Measurements from ENCODE around the gene ADAMTS3. TPM values are rescaled to one million over a fixed set of nuclear protein-coding genes. Genes with fewer than 3 reads are reported as not detected.

The ADAMTS3 gene
- total RNA-seq, 1 experiment from 2014 or later: 0.39 TPM

GRCh38 chr4:72569719-72570235 is 756 bp upstream of the ADAMTS3 start:
- H3K27ac ChIP-seq (ENCODE audit: low read length): no peak overlapping the region
- peak overlapping the region in 1 of 2 experiments; percentile 47; a peak in 1 of 4 replicates for H3K4me3 ChIP-seq (ENCODE audit: low read depth in 2 of 2, low read length in 2 of 2)
- BruUV-seq (replicated peaks): no TSS peak
- ATAC-seq: no peak; the same call in 1 of the 2 replicates
- CTCF ChIA-PET: no interaction called here
- TF ChIP-seq POLR2AphosphoS5 (IDR thresholded peaks at IDR 0.05; ENCODE audit: low read depth, low read length): no peak
- no peak for TF ChIP-seq REST (IDR thresholded peaks at IDR 0.05; ENCODE audit: insufficient read depth in 1 of 2, low read depth in 2 of 2, low read length in 1 of 2)
- TF ChIP-seq TCF7L2 (IDR thresholded peaks at IDR 0.05; ENCODE audit: low read depth, low read length): no peak
- TF ChIP-seq SIN3A (IDR thresholded peaks at IDR 0.05; ENCODE audit: borderline replicate concordance, insufficient read depth, low read depth, low read length): no peak
- TF ChIP-seq CTCF (IDR thresholded peaks at IDR 0.05): no peak
- POLR2A ChIA-PET: no interaction called here
- H3K27me3 ChIP-seq (ENCODE audit: control insufficient read depth, insufficient read depth, low read length): no peaks in the 10 kb centered on the region
- in situ Hi-C loops (cut with HindIII; ENCODE audit: low pct_unique_long_range_greater_than_20kb, low sequenced_read_pairs) (no loop called here), intact Hi-C loops (cut with micrococcal nuclease; ENCODE audit: unreplicated experiment) (no loop called here)
- no peak for DNase-seq (ENCODE audit: low read depth, low spot score)
- no peaks in the 10 kb centered on the region for H3K9me3 ChIP-seq (ENCODE audit: control insufficient read depth, insufficient read depth, low read depth, low read length)
- no peaks in the 10 kb centered on the region for H3K36me3 ChIP-seq (ENCODE audit: control insufficient read depth, insufficient read depth, low read length)
- H3K4me1 ChIP-seq (ENCODE audit: control insufficient read depth, insufficient read depth, low read length): no peaks in the 10 kb centered on the region

GRCh38 chr4:72567821-72568675 is 973 bp downstream of the ADAMTS3 start:
- POLR2A ChIA-PET: no interaction called here
- H3K27ac ChIP-seq (ENCODE audit: low read length): no peak overlapping the region

More at GRCh38 chr4:72567821-72568675, 973 bp downstream of the ADAMTS3 start:
- H3K9me3 ChIP-seq (ENCODE audit: control insufficient read depth, insufficient read depth, low read depth, low read length): no peaks in the 10 kb centered on the region
- H3K4me1 ChIP-seq (ENCODE audit: control insufficient read depth, insufficient read depth, low read length): no peaks in the 10 kb centered on the region
- peak overlapping the region; percentile 47 to 60 for H3K4me3 ChIP-seq (ENCODE audit: low read depth in 2 of 2, low read length in 2 of 2)
- BruUV-seq (replicated peaks): no TSS peak
- no peaks in the 10 kb centered on the region for H3K27me3 ChIP-seq (ENCODE audit: control insufficient read depth, insufficient read depth, low read length)
- CTCF ChIA-PET: interaction anchor here (0.6 to 0.7 kb wide), 2 partner anchors 105 to 1380 kb away, joined by 3 read pairs; no protein-coding TSS in a partner anchor
- no peak for DNase-seq (ENCODE audit: low read depth, low spot score)
- intact Hi-C loops (cut with micrococcal nuclease; ENCODE audit: unreplicated experiment): no loop called here
- in situ Hi-C loops (cut with HindIII; ENCODE audit: low pct_unique_long_range_greater_than_20kb, low sequenced_read_pairs): no loop called here
- ATAC-seq: peak; percentile 86
- H3K36me3 ChIP-seq (ENCODE audit: control insufficient read depth, insufficient read depth, low read length): no peaks in the 10 kb centered on the region
- peak; percentile 37 for TF ChIP-seq CTCF (IDR thresholded peaks at IDR 0.05)
- no peak for TF ChIP-seq TCF7L2 (IDR thresholded peaks at IDR 0.05; ENCODE audit: low read depth, low read length)
- TF ChIP-seq SIN3A (IDR thresholded peaks at IDR 0.05; ENCODE audit: borderline replicate concordance, insufficient read depth, low read depth, low read length): no peak

Measured in Panc1 (cell line).